NCI-H128 (cell line): Measurements from ENCODE around the gene TMPRSS5.

ENCODE experiments used
- DNase-seq: peaks from one replicate; lab custom pipeline; 2025; ENCODE audit not compliant: unreplicated experiment; lab: John Stamatoyannopoulos, UW

TMPRSS5 gene

GRCh38 chr11:113670149-113670830 lies 35.8 kb downstream of the TMPRSS5 start:
- no peak for DNase-seq

- DNase-seq = no peak
Observed at GRCh38 chr11:113668255-113668654, 37.9 kb downstream of the TMPRSS5 start.

- DNase-seq = no peak
Observed at GRCh38 chr11:113667801-113668200, 38.3 kb downstream of the TMPRSS5 start.

GRCh38 chr11:113666584-113666983 lies 39.5 kb downstream of the TMPRSS5 start:
- DNase-seq = no peak

- no peak for DNase-seq
Observed at GRCh38 chr11:113664981-113665710, 41.0 kb downstream of the TMPRSS5 start.

- DNase-seq = no peak
Observed at GRCh38 chr11:113664069-113664980, 41.8 kb downstream of the TMPRSS5 start.

GRCh38 chr11:113663567-113663966 lies 42.5 kb downstream of the TMPRSS5 start:
- DNase-seq = no peak

GRCh38 chr11:113655771-113656170 lies 50.3 kb downstream of the TMPRSS5 start:
- DNase-seq = no peak

- no peak for DNase-seq
Observed at GRCh38 chr11:113651023-113651422, 55.1 kb downstream of the TMPRSS5 start.

GRCh38 chr11:113649311-113649710 lies 56.8 kb downstream of the TMPRSS5 start:
- no peak for DNase-seq

GRCh38 chr11:113647856-113648255 lies 58.3 kb downstream of the TMPRSS5 start:
- no peak for DNase-seq

- DNase-seq = no peak
Observed at GRCh38 chr11:113647108-113647507, 59.0 kb downstream of the TMPRSS5 start.

- DNase-seq = no peak
Observed at GRCh38 chr11:113645593-113646349, 60.3 kb downstream of the TMPRSS5 start.

- no peak for DNase-seq
Observed at GRCh38 chr11:113644605-113645004, 61.5 kb downstream of the TMPRSS5 start.

GRCh38 chr11:113643701-113644100 lies 62.4 kb downstream of the TMPRSS5 start:
- no peak for DNase-seq

- no peak for DNase-seq
Observed at GRCh38 chr11:113643006-113643585, 63.0 kb downstream of the TMPRSS5 start.

GRCh38 chr11:113642090-113642489 lies 64.0 kb downstream of the TMPRSS5 start:
- DNase-seq = no peak

GRCh38 chr11:113638376-113638775 lies 67.7 kb downstream of the TMPRSS5 start:
- DNase-seq = no peak

GRCh38 chr11:113637636-113638035 lies 68.5 kb downstream of the TMPRSS5 start:
- no peak for DNase-seq
